ENCODE data around the gene PTH2. TPM values are rescaled to one million over a fixed set of nuclear protein-coding genes. Genes with fewer than 3 reads are reported as not detected.
A peak's percentile ranks its signal among the peaks of the same experiment; 100 is the strongest.

The PTH2 gene
- total and polyA plus RNA-seq, 2 of the 8 experiments (the other 6 are each of a cell fraction or from before 2014, with no cell fraction given): not detected

- H2BK12ac ChIP-seq (ENCODE audit: low read depth, low read length): peak within 1 kb of the TSS; percentile 72; the same call in 1 of the 2 replicates
- TF ChIP-seq TCF12 (IDR thresholded peaks at IDR 0.05; ENCODE audit: low read depth, low read length): no peak
- no peak for TF ChIP-seq FOSL1 (IDR thresholded peaks at IDR 0.05; ENCODE audit: insufficient read depth, low read depth, low read length)
- peak; percentile 78 for TF ChIP-seq BRCA1 (IDR thresholded peaks at IDR 0.05; ENCODE audit: low read depth, low read length)
- TF ChIP-seq SIN3A (conservative IDR thresholded peaks at IDR 0.05 in 1 of 2, IDR thresholded peaks at IDR 0.05 in 1 of 2; ENCODE audit: low read depth in 1 of 2, low read length in 2 of 2): peak in 1 of 2 experiments; percentile 90; a peak in 2 of 4 replicates
- peak; percentile 55 for TF ChIP-seq ASH2L (IDR thresholded peaks at IDR 0.05; ENCODE audit: low read length)
- no peak for TF ChIP-seq YY1 (IDR thresholded peaks at IDR 0.05; ENCODE audit: low read depth, low read length)
- no peak for TF ChIP-seq BACH1 (IDR thresholded peaks at IDR 0.05; ENCODE audit: low read length)
- TF ChIP-seq, protein P1, sequence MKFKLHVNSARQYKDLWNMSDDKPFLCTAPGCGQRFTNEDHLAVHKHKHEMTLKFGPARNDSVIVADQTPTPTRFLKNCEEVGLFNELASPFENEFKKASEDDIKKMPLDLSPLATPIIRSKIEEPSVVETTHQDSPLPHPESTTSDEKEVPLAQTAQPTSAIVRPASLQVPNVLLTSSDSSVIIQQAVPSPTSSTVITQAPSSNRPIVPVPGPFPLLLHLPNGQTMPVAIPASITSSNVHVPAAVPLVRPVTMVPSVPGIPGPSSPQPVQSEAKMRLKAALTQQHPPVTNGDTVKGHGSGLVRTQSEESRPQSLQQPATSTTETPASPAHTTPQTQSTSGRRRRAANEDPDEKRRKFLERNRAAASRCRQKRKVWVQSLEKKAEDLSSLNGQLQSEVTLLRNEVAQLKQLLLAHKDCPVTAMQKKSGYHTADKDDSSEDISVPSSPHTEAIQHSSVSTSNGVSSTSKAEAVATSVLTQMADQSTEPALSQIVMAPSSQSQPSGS (IDR thresholded peaks at IDR 0.05; ENCODE audit: low read length): 0 out of 2 replicates have a peak, but pooled peaks have one; percentile 58
- TF ChIP-seq EZH2 (IDR thresholded peaks at IDR 0.05; ENCODE audit: low read depth, low read length, severe bottlenecking): no peak
Observed at GRCh38 chr19:49451430-49452181, 28.4 kb upstream of the PTH2 start, which contains the start of gene PIH1D1. Gene PIH1D1, minus strand, starts transcription at chr19:49451814. Its CDS starts 240 bp downstream, at chr19:49451574.

More at GRCh38 chr19:49451430-49452181, 28.4 kb upstream of the PTH2 start, which contains the start of gene PIH1D1:
- Histone ChIP-seq H3K23ac (ENCODE audit: insufficient read length) (no peak within 1 kb of the TSS), H2BK120ac (replicated peaks; ENCODE audit: low read depth, low read length) (peak within 1 kb of the TSS; percentile 50), H4K91ac (replicated peaks; ENCODE audit: insufficient read length, low read length) (peak within 1 kb of the TSS; percentile 75), H2AK5ac (ENCODE audit: low read depth, low read length) (peak within 1 kb of the TSS; percentile 54; the same call in 1 of the 2 replicates), H2BK5ac (ENCODE audit: low read depth, low read length) (peak within 1 kb of the TSS; percentile 24; the same call in 1 of the 2 replicates), H3K27me3 (replicated peaks in 1 of 4; ENCODE audit: control insufficient read depth in 3 of 4, extremely low read depth in 1 of 4, insufficient read depth in 3 of 4, low read length in 3 of 4) (no peaks in the 10 kb centered on the region), H3K4me2 (ENCODE audit: insufficient read depth in 1 of 2, low read depth in 2 of 2, low read length in 2 of 2) (peak within 1 kb of the TSS; percentile 63 to 93), H3K9me3 (ENCODE audit: insufficient read depth in 2 of 2, low read depth in 1 of 2, low read length in 1 of 2) (no peaks in the 10 kb centered on the region), H4K20me1 (replicated peaks in 1 of 2; ENCODE audit: control insufficient read depth in 1 of 2, insufficient read depth in 2 of 2, low read length in 2 of 2) (peaks cover 8 to 15% of the 10 kb centered on the region in 2 experiments), H4K8ac (ENCODE audit: extremely low read depth, insufficient read depth, low read length) (peak within 1 kb of the TSS; percentile 92; the same call in 1 of the 2 replicates), H2BK20ac (ENCODE audit: low read length) (no peak within 1 kb of the TSS), H3K4me1 (replicated peaks in 1 of 4; ENCODE audit: control insufficient read depth in 3 of 4, insufficient read depth in 4 of 4, low read length in 3 of 4) (peaks cover 0 to 14% (median 10%) of the 10 kb centered on the region in 4 experiments; a peak in 6 of 7 replicates), H3K23me2 (ENCODE audit: low read depth, low read length) (peaks cover 4% of the 10 kb centered on the region), H3K18ac (ENCODE audit: extremely low read depth, low read length) (no peak within 1 kb of the TSS; the same call in 1 of the 2 replicates), H2BK15ac (ENCODE audit: low read length) (no peak within 1 kb of the TSS), H3K27ac (ENCODE audit: low read depth, low read length) (peak within 1 kb of the TSS; percentile 69), H3K79me1 (ENCODE audit: low read depth, low read length) (peaks cover 2% of the 10 kb centered on the region), H3K9ac (replicated peaks in 1 of 4; ENCODE audit: extremely low read depth in 1 of 4, low read depth in 3 of 4, low read length in 3 of 4) (peak within 1 kb of the TSS; percentile 40 to 96 (median 90)), H3K36me3 (ENCODE audit: control insufficient read depth in 2 of 4, insufficient read depth in 4 of 4, low read length in 3 of 4) (peaks cover 8 to 13% (median 10%) of the 10 kb centered on the region in 4 experiments; a peak in 6 of 8 replicates), H4K5ac (ENCODE audit: insufficient read length, low read depth, low read length) (peak within 1 kb of the TSS; percentile 85), H3K56ac (replicated peaks; ENCODE audit: insufficient read length, low read depth, low read length) (peak within 1 kb of the TSS; percentile 74), H3K79me2 (ENCODE audit: control insufficient read depth in 1 of 2, insufficient read depth in 2 of 2, low read length in 2 of 2) (peaks cover 0 to 23% of the 10 kb centered on the region in 2 experiments; a peak in 2 of 4 replicates), H3K4ac (replicated peaks; ENCODE audit: insufficient read length, low read depth, low read length) (peak within 1 kb of the TSS; percentile 47), H3K14ac (ENCODE audit: insufficient read length) (no peak within 1 kb of the TSS), H2AFZ (ENCODE audit: low read length) (0 out of 2 replicates have a peak within 1 kb of the TSS, but pooled peaks have one; percentile 77), H3K4me3 (ENCODE audit: extremely low read depth in 1 of 4, insufficient read depth in 2 of 4, low read depth in 3 of 4, low read length in 4 of 4) (peak within 1 kb of the TSS; percentile 86 to 99 (median 96))
- CTCF ChIA-PET (ENCODE audit: partially characterized antibody): interaction anchor here (0.6 to 3.7 kb wide), 10 partner anchors 11 to 151 kb away, joined by 3 to 15 read pairs (median 3); partner anchors contain the start of genes FLT3LG and SLC17A7
- POLR2A ChIA-PET (ENCODE audit: partially characterized antibody): interaction anchor here (0.7 to 4.6 kb wide), 22 partner anchors 8 to 177 kb away, joined by 3 to 33 read pairs (median 6); partner anchors contain the start of genes FLT3LG, RPL13A, RPS11 and SLC17A7
- DNase-seq (ENCODE audit: low read depth in 1 of 2, low spot score in 2 of 2) (peak; percentile 93 to 95), FAIRE-seq (peak; percentile 86)
- 1% methylated on average over 42 of the region's 42 CpGs; no CpG with 5 or more reads in 1 of the 2 experiments for WGBS, 2 experiments (ENCODE audit: extremely low coverage in 1 of 2, insufficient coverage in 1 of 2, insufficient read length in 1 of 2, insufficient replicate concordance in 2 of 2, low coverage in 1 of 2, low lambda C conversion rate in 2 of 2, missing lambda C conversion rate in 1 of 2)
